Measurements from ENCODE around the gene ANO4. TPM values are rescaled to one million over a fixed set of nuclear protein-coding genes. Genes with fewer than 3 reads are reported as not detected.

The ANO4 gene
- total RNA-seq, 1 experiment from 2014 or later, result 5.7 TPM

GRCh38 chr12:100753837-100754236, 40.7 kb upstream of the ANO4 start:
- Histone ChIP-seq H3K79me2 (ENCODE audit: insufficient read depth, low read length) (no peaks in the 10 kb centered on the region), H3K27ac (ENCODE audit: insufficient read length, low read depth, low read length) (no peak overlapping the region), H4K8ac (replicated peaks; ENCODE audit: insufficient read length, low read depth, low read length) (no peak overlapping the region), H2BK5ac (ENCODE audit: insufficient read length, low read length) (no peak overlapping the region), H2BK15ac (ENCODE audit: low read depth, low read length) (no peak overlapping the region), H3K23me2 (ENCODE audit: insufficient read length, low read depth, low read length, poor library complexity, severe bottlenecking) (no peaks in the 10 kb centered on the region), H3K18ac (ENCODE audit: insufficient read length, low read depth, low read length) (no peak overlapping the region), H3K14ac (ENCODE audit: insufficient read depth, low read length) (no peak overlapping the region), H4K5ac (ENCODE audit: insufficient read length, low read depth, low read length) (no peak overlapping the region), H3K9me3 (ENCODE audit: control insufficient read depth, low read depth, low read length) (no peaks in the 10 kb centered on the region), H3K56ac (ENCODE audit: insufficient read length, low read depth, low read length) (no peak overlapping the region), H2BK20ac (ENCODE audit: low read depth, low read length, poor library complexity, severe bottlenecking) (no peak overlapping the region), H3K4me2 (ENCODE audit: insufficient read depth, insufficient read length, low read length) (no peak overlapping the region), H2AK5ac (ENCODE audit: insufficient read length, low read length) (no peak overlapping the region), H4K91ac (ENCODE audit: insufficient read length, low read depth, low read length) (no peak overlapping the region), H3K23ac (ENCODE audit: insufficient read length, low read depth, low read length) (no peak overlapping the region), H3K4ac (ENCODE audit: low read depth, low read length) (no peak overlapping the region), H3K4me1 (ENCODE audit: insufficient read depth, low read length) (no peaks in the 10 kb centered on the region), H3K27me3 (ENCODE audit: insufficient read depth, low read length) (no peaks in the 10 kb centered on the region), H2BK120ac (ENCODE audit: low read depth, low read length, poor library complexity, severe bottlenecking) (no peak overlapping the region), H3K79me1 (ENCODE audit: insufficient read depth, low read depth, low read length, poor library complexity, severe bottlenecking) (no peaks in the 10 kb centered on the region), H3T11ph (ENCODE audit: low read length) (no peak overlapping the region), H2BK12ac (ENCODE audit: insufficient read length, low read depth, low read length) (no peak overlapping the region), H2AFZ (ENCODE audit: low read length) (no peak overlapping the region), H4K20me1 (ENCODE audit: control insufficient read depth, insufficient read depth, insufficient read length) (peaks cover 2% of the 10 kb centered on the region), H3K9ac (ENCODE audit: extremely low read depth, insufficient read length, low read length) (no peak overlapping the region)
- Mint-ChIP-seq H3K27me3 (ENCODE audit: low read depth) (no peaks in the 10 kb centered on the region), H3K4me1 (no peaks in the 10 kb centered on the region), H3K9me3 (no peaks in the 10 kb centered on the region; a peak in 1 of 5 replicates), H3K4me3 (no peak overlapping the region), H3K36me3 (ENCODE audit: insufficient read depth in 1 of 3, low read depth in 3 of 3) (peaks cover 0 to 7% (median 3%) of the 10 kb centered on the region in 3 experiments; a peak in 3 of 7 replicates), H3K27ac (no peak overlapping the region)
- no peak for TF ChIP-seq CTCF (conservative IDR thresholded peaks at IDR 0.05)
- WGBS (ENCODE audit: extremely low coverage, insufficient read length, low lambda C conversion rate), result no CpG with 5 or more reads among the region's 2 CpGs
- DNase-seq, result no peak
